GM03348 (cell line): ENCODE measurements around the gene SH3BGRL3.
A peak's percentile ranks its signal among the peaks of the same experiment; 100 is the strongest.
"Not testable (repeated sequence)": the region's sequence is repeated elsewhere in the genome, so short reads cannot be mapped to it uniquely, and the experiment has no call there.

Experiments
- DNase-seq: peaks from one replicate; pipeline ENCODE4 v3.0.0; 2012; ENCODE audit warnings: low spot score

Gene SH3BGRL3

DNA sequence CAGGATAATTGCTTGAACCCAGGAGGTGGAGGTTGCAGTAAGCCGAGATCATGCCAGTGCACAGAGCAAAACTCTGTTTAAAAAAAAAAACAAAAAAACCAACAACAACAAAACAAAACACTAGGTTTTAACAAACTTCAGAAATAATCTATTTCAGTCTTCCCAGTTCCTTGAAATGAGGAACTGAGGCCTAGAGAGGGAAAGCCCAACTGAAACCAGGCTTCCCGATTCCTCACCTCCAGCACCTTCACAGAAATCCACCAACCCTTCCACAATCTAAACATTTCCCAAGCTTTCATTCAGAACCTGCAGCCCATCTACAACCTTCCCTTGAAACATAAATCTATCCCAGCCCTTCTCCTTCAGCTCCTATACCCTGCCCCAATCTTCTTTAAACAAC, 37.3 kb downstream of the SH3BGRL3 start:
- DNase-seq, result no peak

DNA sequence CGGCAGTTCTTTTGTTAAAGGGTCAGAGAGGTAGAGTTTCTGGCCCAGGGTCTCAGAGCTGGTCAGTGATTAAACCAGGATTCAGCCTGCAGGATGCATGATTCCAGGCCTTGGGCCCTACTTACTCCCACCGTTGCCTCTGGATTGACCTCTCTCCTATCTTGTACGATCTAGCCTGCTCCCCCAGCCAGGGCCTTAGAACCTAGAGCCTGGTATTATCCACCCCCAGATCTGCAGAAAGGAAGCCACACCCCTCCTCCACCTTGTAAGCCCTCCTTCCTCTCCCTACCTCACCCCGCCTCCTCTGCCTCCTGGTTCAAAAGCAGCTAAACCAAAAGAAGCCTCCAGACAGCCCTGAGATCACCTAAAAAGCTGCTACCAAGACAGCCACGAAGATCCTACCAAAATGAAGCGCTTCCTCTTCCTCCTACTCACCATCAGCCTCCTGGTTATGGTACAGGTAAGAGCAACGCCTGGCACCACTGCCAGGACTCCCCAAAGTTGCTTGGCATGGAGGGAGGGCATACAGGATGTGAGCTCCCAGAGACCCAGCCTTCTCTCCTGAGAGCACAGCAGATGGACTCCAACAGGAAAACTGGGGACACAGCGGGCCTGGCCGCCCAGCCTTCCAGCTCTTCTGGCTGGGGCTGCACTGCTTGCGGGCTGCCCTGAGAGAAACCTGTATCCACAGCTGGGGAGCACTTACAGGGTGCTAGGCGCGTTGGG, 37.9 kb downstream of the SH3BGRL3 start, which contains the start of gene CD52:
TSS of gene CD52 (plus strand) at position 347 of the 726 bp plus-strand sequence. CDS start at position 407, 60 bp downstream.
- no peak for DNase-seq

DNA sequence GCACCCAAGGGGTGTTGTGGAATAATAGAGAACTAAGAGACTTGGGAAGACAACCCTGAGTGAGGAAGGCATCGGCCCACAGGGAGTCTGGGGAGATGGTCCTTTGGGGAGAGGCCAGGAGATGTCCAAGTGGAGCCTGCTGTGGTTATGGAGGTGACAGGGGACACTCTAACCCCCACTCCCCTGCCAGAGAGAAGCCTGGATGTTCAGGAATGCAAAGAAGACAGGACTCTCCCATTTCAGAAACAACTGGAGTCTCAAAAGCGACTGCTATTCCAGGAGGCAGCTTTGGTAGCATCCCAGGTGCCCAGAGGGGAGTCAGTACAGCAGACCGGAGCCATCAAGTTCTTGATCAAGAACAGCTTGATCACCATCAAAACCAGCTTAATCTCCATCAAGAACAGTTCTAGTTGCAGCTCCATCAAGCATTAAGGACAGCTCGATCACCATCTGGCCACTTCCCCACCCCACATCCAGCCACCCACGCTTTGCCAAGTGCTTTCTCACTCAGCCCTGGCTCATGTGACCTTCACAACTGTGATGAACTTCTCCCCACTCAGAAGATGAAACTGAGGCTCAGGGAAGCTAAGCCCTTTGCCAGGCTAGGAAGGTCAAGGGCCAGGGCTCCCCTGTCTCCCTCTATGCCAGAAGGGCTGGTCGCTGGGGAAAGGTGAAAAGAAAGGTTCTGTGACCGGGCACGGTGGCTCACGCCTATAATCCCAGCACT, 38.6 kb downstream of the SH3BGRL3 start:
- no peak for DNase-seq

GRCh38 chr1:26320896-26321295, 41.0 kb downstream of the SH3BGRL3 start:
- DNase-seq, result no peak

DNA sequence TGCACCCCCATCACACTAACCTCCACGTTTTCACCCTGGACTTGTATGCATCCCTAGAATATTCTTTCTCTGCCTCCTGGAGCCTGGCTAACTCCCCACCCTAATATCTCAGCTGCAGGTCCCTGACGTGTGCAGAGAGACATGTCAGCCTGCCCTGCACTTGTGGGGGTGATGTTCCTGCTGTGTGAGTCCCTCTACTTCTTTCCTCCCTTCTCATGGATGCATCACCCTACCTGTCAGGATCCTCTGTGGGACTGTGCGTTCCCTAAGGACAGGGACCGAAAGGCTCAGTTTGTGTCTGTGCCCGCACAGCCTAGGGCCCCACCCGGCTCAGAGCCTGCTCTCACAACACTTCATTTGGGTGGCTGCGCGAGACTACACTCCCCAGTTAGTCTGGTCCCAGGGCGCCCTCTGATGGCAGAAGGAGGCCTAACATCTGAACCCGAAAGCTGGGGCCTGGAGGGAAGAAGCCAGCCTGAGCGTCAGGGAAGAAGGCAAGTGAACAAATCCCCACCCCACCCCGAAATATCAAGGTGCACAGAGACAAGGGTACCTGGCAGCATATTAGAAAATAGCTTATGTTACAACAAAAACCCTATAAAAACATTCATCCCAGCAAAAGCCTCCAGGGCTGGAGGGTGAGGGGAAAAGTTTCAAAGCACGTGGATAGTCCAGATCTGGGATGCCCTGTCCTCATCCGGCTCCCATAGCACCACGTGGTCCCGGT, 41.6 kb downstream of the SH3BGRL3 start:
- peak; percentile 94 for DNase-seq

DNA sequence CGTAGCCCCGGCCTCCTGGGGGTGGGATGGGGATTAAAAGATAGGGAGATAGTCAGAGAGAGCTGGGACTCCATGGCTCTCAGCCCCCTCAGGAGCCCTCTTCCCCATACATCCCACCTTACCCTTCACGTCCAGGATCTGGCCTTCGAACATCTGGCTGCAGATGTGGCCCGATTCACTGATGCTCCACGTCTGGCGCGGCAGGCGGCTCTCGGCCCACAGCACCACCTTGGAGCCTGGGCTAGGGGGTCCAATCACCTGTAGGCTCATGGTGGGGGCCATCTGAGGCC, 42.1 kb downstream of the SH3BGRL3 start:
- no peak for DNase-seq

- no peak for DNase-seq
Observed at GRCh38 chr1:26323382-26323781, 43.5 kb downstream of the SH3BGRL3 start.

DNA sequence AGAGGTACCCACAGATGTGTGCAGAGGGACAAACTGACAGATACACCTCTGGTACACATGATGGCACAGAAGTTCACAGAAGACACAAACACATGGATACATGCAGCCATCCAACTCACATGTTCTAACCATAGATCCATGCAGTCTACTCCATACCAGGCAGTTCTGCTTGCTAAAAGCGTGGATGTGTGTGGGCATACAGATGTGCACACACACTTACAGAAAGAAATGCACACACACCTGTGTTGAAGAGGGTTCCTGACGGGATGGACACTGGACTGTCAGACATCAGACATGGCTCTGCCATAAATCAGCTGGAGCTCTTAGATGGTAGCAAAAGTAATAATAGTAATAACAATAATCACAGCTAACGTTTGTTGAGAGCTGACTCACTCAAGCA, 44.7 kb downstream of the SH3BGRL3 start:
- no peak for DNase-seq

DNA sequence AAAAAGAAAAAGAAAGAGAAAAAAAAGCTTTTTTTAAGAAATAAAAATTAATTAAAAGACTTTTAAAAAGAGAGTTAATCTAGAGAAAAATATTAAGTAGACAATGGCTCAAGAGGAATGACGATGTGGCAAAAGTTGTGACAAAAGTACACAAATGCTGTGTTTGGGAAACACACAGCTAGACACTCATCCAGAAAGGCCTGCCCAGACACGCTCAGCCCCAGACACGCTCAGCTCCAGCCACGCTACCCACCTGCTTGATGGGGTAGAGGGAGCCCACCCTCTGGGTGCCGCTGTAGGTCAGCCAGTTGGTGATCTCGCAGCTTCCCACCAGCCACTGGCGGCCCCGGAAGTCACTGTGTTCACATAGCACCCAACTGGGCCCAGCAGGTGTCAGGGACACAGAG, 48.1 kb downstream of the SH3BGRL3 start:
- DNase-seq, result no peak

DNA sequence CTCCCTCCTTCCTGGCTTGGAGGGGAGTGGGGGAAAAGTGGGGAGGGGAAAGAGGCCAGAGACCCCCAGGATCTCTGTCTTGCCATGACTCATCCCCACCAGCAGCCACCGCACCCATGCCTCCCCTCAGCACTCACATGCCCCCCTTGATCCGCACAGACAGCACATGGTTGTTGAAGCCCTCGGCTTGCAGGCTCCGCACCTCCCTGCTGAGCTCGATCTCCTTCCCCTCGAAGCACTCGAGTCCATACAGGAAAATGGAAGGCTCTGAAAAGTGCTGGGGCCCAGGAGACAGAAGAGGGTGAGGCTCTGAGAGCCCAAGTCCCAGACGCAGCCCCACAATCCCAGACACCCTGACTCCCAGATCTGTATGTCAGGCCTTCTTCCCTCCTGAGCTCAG, 48.7 kb downstream of the SH3BGRL3 start:
- DNase-seq, result no peak

GRCh38 chr1:26329380-26329779, 49.5 kb downstream of the SH3BGRL3 start:
- not testable (repeated sequence) for DNase-seq

- no peak for DNase-seq
Observed at GRCh38 chr1:26330276-26330675, 50.4 kb downstream of the SH3BGRL3 start.
